Measurements from ENCODE around the gene RBM18. TPM values are rescaled to one million over a fixed set of nuclear protein-coding genes. Genes with fewer than 3 reads are reported as not detected.

Gene RBM18
- polyA plus RNA-seq, 1 donor: 16.2 TPM

DNA sequence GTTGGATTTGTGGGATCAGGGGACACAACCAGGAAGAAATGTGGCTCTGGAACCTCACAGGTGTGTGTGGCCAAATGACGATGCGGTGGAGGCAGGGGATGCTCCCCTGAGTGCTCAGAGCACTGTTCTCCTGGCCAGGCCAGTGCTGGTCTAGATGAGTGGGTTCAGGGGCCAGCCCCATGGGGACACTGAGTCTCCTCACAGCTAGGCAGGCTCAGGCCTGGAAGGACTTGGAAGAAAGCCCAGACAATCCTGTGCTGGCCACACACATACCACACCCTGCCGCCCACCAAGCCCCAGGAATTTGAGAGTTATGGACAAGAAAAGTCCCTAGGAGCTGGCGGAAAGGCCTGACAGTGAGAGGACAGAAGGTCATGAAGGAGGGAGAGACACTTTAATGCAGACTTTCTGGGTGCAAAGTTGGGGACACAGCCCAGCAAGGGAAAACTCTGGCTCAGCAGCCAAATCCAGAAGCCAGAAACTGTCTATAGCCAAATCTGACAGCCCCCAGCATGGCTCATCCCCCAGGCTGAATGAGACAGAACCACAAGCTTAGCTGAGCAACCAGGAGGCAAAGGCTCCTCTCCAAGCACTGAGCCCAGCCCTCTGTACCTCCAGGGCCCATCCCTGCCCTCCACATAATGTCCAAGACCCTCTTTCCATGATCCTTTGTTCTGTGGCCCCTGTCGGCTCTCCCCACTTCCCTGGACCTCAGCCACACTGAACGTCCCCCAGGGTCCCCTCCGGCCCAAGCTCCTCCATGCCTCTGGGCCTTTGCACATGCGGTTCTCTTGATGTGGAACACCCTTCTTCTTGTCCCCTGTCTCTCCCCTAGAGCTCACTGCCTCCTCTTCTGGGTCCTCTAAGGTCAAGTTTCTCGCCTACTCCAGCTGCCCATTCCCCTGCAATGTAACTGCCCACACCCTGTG lies 58.3 kb downstream of the RBM18 start:
- H3K4me3 ChIP-seq (ENCODE audit: low read length): no peak overlapping the region
- H3K27me3 ChIP-seq (ENCODE audit: control insufficient read depth, insufficient read depth, low read length): peaks cover 41% of the 10 kb centered on the region
- DNase-seq: no peak
- no peaks in the 10 kb centered on the region for H3K4me1 ChIP-seq (ENCODE audit: control insufficient read depth, insufficient read depth, low read length)
- H3K27ac ChIP-seq (ENCODE audit: low read length): no peak overlapping the region
- no CpG with 5 or more reads among the region's 9 CpGs for WGBS (ENCODE audit: insufficient coverage, low lambda C conversion rate)
- no peaks in the 10 kb centered on the region for H3K36me3 ChIP-seq (ENCODE audit: control insufficient read depth, insufficient read depth, low read length)
- no peaks in the 10 kb centered on the region for H3K9me3 ChIP-seq (ENCODE audit: control insufficient read depth, low read depth, low read length)

DNA sequence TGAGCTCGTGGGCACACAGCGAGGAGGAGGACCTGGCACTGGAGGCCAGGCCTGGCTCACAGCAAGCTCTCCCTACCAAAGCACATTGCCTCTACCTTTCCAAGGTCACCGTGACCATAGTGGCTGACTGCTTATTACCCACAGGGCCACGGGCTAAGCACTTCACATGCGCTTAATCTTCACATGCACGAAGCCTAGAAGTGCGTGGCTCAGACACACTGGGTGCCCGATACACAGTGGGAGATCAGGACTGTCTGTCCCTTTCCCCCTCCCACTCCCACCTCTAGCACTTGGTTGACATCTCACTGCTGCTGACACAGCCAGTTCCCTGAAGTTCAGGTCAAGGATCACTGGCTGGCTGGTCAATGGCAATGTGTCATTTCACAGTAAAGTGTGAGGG lies 59.5 kb downstream of the RBM18 start:
- no peaks in the 10 kb centered on the region for H3K36me3 ChIP-seq (ENCODE audit: control insufficient read depth, insufficient read depth, low read length)
- no peak overlapping the region for H3K4me3 ChIP-seq (ENCODE audit: low read length)
- no peaks in the 10 kb centered on the region for H3K4me1 ChIP-seq (ENCODE audit: control insufficient read depth, insufficient read depth, low read length)
- peaks cover 31% of the 10 kb centered on the region for H3K27me3 ChIP-seq (ENCODE audit: control insufficient read depth, insufficient read depth, low read length)
- no peaks in the 10 kb centered on the region for H3K9me3 ChIP-seq (ENCODE audit: control insufficient read depth, low read depth, low read length)
- WGBS (ENCODE audit: insufficient coverage, low lambda C conversion rate): no CpG with 5 or more reads among the region's 8 CpGs
- no peak overlapping the region for H3K27ac ChIP-seq (ENCODE audit: low read length)
- DNase-seq: no peak

DNA sequence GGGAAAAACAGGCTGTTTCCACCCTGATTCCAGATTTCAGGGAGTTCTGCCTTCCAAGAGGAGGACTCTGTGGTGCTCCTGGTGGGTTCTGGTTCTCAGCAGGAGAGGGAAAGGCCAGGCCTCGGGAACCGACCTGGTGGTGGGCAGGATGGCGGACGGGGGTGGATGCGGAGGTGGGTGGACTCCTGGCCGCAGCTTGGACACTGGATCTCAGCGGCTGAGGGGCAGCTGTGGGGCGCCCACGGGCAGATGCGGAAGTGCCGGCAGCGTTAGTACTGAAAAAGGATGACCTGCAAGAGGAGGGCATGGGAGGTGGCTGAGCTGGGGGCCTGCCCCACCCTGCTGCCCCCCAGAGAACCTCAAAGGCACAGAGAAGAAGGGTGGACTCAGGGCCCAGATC lies 60.1 kb downstream of the RBM18 start:
- no peak overlapping the region for H3K4me3 ChIP-seq (ENCODE audit: low read length)
- no peak overlapping the region for H3K27ac ChIP-seq (ENCODE audit: low read length)
- H3K27me3 ChIP-seq (ENCODE audit: control insufficient read depth, insufficient read depth, low read length): peaks cover 29% of the 10 kb centered on the region
- H3K4me1 ChIP-seq (ENCODE audit: control insufficient read depth, insufficient read depth, low read length): no peaks in the 10 kb centered on the region
- H3K9me3 ChIP-seq (ENCODE audit: control insufficient read depth, low read depth, low read length): no peaks in the 10 kb centered on the region
- DNase-seq: no peak
- no CpG with 5 or more reads among the region's 12 CpGs for WGBS (ENCODE audit: insufficient coverage, low lambda C conversion rate)
- H3K36me3 ChIP-seq (ENCODE audit: control insufficient read depth, insufficient read depth, low read length): no peaks in the 10 kb centered on the region

DNA sequence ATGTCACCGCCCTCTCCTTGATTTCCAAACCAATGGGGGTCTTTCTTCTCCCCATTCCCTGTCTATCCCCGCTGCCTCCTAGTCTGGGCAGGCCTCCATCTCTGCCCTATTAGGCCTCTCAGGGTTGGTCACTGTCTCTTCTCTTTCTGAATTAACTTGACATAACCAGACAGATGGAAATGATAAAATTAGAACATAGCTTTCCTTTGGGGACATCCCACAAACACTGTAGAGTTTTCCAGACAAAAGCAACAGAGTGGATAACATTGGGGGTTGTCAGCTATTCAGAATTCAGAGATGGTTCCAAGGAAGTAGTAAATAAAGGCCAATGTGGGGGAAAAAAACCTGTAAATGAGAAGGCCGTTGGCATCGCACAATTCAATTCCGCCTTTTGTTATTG lies 60.6 kb downstream of the RBM18 start:
- Histone ChIP-seq H3K9me3 (ENCODE audit: control insufficient read depth, low read depth, low read length) (no peaks in the 10 kb centered on the region), H3K27ac (ENCODE audit: low read length) (no peak overlapping the region), H3K4me3 (ENCODE audit: low read length) (no peak overlapping the region), H3K36me3 (ENCODE audit: control insufficient read depth, insufficient read depth, low read length) (no peaks in the 10 kb centered on the region), H3K4me1 (ENCODE audit: control insufficient read depth, insufficient read depth, low read length) (no peaks in the 10 kb centered on the region), H3K27me3 (ENCODE audit: control insufficient read depth, insufficient read depth, low read length) (peaks cover 26% of the 10 kb centered on the region)
- WGBS (ENCODE audit: insufficient coverage, low lambda C conversion rate): 90% methylated on average over 2 of the region's 5 CpGs
- DNase-seq: no peak

DNA sequence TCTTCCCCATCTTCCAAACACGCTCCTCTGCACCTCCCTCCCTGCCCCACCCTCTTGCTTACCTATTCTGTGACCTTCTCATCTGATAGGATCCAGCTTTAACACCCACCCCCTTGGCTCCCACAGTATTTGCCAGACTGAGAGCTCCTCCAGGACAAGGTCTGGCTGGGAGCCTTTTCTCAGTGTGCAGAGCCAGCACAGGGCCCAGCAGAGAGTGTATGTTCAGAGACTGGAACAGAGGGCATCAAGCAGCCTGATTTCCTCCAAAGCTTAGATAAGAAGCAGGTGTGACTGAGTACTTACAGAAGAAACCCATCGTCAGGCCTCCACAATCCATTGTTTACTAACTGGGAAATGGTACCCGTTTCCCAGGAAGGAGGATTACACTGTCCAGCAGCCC lies 62.5 kb downstream of the RBM18 start:
- no peaks in the 10 kb centered on the region for H3K36me3 ChIP-seq (ENCODE audit: control insufficient read depth, insufficient read depth, low read length)
- 83% methylated on average over 1 of the region's 3 CpGs for WGBS (ENCODE audit: insufficient coverage, low lambda C conversion rate)
- peak in 1 of 2 donors; percentile 39 for DNase-seq
- H3K27ac ChIP-seq (ENCODE audit: low read length): no peak overlapping the region
- no peak overlapping the region for H3K4me3 ChIP-seq (ENCODE audit: low read length)
- H3K27me3 ChIP-seq (ENCODE audit: control insufficient read depth, insufficient read depth, low read length): peaks cover 12% of the 10 kb centered on the region
- peaks cover 7% of the 10 kb centered on the region for H3K4me1 ChIP-seq (ENCODE audit: control insufficient read depth, insufficient read depth, low read length)
- H3K9me3 ChIP-seq (ENCODE audit: control insufficient read depth, low read depth, low read length): peaks cover 2% of the 10 kb centered on the region

DNA sequence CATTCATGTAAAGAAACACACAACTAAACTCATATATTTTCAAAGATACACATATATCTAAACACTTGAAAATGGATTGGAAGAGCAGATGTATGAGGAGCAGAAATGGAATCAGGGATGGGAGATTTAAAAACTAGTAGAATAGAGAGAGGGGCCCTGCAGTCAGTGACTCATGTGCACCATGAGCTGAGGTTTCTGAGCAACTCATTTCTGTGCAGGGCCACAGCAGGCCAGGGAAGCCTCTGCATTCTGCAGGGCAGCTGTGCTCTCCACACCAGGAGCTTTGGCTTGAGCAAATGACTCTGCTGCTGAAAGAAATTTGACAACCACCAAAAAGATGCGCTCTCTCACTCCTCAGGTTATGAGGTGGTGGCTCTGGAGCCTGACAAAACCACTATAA lies 63.0 kb downstream of the RBM18 start:
- H3K4me1 ChIP-seq (ENCODE audit: control insufficient read depth, insufficient read depth, low read length): peaks cover 7% of the 10 kb centered on the region
- no peak overlapping the region for H3K4me3 ChIP-seq (ENCODE audit: low read length)
- no peak for DNase-seq
- H3K27me3 ChIP-seq (ENCODE audit: control insufficient read depth, insufficient read depth, low read length): peaks cover 7% of the 10 kb centered on the region
- no CpG with 5 or more reads among the region's 1 CpG for WGBS (ENCODE audit: insufficient coverage, low lambda C conversion rate)
- H3K27ac ChIP-seq (ENCODE audit: low read length): no peak overlapping the region
- H3K36me3 ChIP-seq (ENCODE audit: control insufficient read depth, insufficient read depth, low read length): no peaks in the 10 kb centered on the region
- peaks cover 2% of the 10 kb centered on the region for H3K9me3 ChIP-seq (ENCODE audit: control insufficient read depth, low read depth, low read length)

DNA sequence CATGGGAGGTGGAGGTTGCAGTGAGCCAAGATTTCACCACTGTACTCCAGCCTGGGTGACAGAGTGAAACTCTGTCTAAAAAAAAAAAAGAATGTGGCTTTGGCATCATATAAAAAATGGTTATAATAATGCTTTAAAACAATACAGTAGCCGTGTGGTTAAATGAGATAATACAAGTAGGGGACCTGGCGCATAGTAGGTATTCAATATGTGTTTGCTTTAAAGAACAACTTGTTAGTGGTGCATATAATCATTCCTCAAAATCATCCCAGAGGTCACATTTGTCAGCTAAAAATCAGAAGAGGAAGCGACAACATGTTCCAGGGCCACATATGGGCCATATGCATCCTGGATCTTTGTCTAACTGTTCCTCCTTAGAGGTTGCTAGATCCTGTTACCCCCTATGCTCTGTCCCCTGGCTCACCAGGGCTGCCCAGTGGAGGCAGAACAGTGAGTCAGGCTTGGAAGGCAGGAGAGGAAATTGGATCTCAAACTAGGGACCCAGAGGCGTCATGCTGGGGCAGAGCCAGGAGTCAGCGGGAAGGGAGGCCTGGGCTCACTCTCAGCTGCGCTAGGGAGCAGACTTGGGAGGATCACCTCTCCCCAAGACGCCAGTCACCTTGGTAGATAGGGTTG lies 63.6 kb downstream of the RBM18 start:
- Histone ChIP-seq H3K4me3 (ENCODE audit: low read length) (no peak overlapping the region), H3K9me3 (ENCODE audit: control insufficient read depth, low read depth, low read length) (peaks cover 2% of the 10 kb centered on the region), H3K27me3 (ENCODE audit: control insufficient read depth, insufficient read depth, low read length) (peaks cover 3% of the 10 kb centered on the region), H3K36me3 (ENCODE audit: control insufficient read depth, insufficient read depth, low read length) (no peaks in the 10 kb centered on the region), H3K4me1 (ENCODE audit: control insufficient read depth, insufficient read depth, low read length) (peaks cover 7% of the 10 kb centered on the region), H3K27ac (ENCODE audit: low read length) (no peak overlapping the region)
- no CpG with 5 or more reads among the region's 7 CpGs for WGBS (ENCODE audit: insufficient coverage, low lambda C conversion rate)
- DNase-seq: no peak

DNA sequence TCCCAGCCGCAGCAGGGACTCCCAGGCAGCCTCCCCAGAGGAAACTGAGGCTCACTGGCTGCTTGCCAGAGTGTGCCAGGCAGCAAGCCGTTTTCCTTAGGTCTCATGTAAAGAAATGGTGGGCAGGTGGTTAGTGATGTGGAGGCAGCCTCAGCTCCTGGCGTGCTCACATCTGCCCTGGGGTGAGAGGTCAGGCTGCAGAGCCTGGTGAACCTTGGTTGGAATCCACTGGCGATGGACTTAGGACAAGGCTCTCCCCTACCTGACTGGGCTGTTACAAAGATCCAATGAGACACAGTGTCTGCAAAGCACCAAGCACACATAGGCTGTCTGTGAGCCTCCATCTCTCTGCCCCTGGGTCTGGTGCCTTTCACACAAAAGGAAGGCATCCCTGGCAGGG lies 66.8 kb downstream of the RBM18 start:
- DNase-seq: no peak
- WGBS (ENCODE audit: insufficient coverage, low lambda C conversion rate): no CpG with 5 or more reads among the region's 4 CpGs

DNA sequence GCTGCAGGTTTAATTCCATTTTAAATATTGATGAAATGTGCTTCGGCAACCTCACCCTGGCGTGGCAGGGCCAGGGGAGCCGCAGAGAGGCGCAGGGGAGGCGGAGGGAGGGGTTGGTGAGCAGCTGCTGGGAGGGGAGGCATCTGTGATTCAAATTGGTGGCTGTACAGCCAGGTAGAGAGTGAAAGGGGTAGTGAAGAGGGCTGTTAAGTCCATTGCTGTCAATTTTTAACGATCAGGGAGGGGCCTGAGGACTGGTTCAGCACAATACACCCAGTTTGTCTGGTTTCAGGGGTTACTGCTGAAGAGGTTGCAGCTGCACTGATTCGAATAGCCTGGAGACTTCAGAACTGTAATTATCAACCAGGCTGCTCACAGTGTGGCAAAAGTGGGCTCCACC lies 67.2 kb downstream of the RBM18 start:
- Histone ChIP-seq H3K9me3 (ENCODE audit: control insufficient read depth, low read depth, low read length) (peaks cover 2% of the 10 kb centered on the region), H3K4me3 (ENCODE audit: low read length) (no peak overlapping the region), H3K36me3 (ENCODE audit: control insufficient read depth, insufficient read depth, low read length) (no peaks in the 10 kb centered on the region), H3K4me1 (ENCODE audit: control insufficient read depth, insufficient read depth, low read length) (peaks cover 7% of the 10 kb centered on the region), H3K27ac (ENCODE audit: low read length) (no peak overlapping the region), H3K27me3 (ENCODE audit: control insufficient read depth, insufficient read depth, low read length) (no peaks in the 10 kb centered on the region)
- no CpG with 5 or more reads among the region's 7 CpGs for WGBS (ENCODE audit: insufficient coverage, low lambda C conversion rate)
- peak in 1 of 2 donors; percentile 46 for DNase-seq

More for the DNA sequence above, 66.8 kb downstream of the RBM18 start:
- H3K4me1 ChIP-seq (ENCODE audit: control insufficient read depth, insufficient read depth, low read length): peaks cover 7% of the 10 kb centered on the region
- H3K4me3 ChIP-seq (ENCODE audit: low read length): no peak overlapping the region
- no peaks in the 10 kb centered on the region for H3K27me3 ChIP-seq (ENCODE audit: control insufficient read depth, insufficient read depth, low read length)
- no peak overlapping the region for H3K27ac ChIP-seq (ENCODE audit: low read length)
- H3K9me3 ChIP-seq (ENCODE audit: control insufficient read depth, low read depth, low read length): peaks cover 2% of the 10 kb centered on the region
- H3K36me3 ChIP-seq (ENCODE audit: control insufficient read depth, insufficient read depth, low read length): no peaks in the 10 kb centered on the region

DNA sequence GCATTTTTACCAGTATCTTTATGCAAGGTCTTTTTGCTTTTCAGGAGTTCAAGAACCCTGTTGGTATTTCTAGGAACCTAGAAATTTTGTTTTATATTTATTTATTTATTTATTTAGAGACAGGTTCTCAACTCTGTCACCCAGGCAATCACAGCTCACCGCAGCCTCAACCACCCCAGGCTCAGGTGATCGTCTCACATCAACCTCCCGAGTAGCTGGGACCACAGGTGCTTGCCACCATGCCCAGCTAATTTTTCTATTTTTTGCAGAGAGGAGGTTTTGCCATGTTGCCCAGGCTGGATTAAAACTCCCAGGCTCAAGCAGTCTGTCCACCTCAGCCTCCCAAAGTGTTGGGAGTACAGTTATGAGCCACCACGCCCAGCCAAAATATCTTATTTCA lies 68.8 kb downstream of the RBM18 start:
- peaks cover 7% of the 10 kb centered on the region for H3K4me1 ChIP-seq (ENCODE audit: control insufficient read depth, insufficient read depth, low read length)
- no peak overlapping the region for H3K4me3 ChIP-seq (ENCODE audit: low read length)
- H3K27me3 ChIP-seq (ENCODE audit: control insufficient read depth, insufficient read depth, low read length): no peaks in the 10 kb centered on the region
- DNase-seq: no peak
- H3K36me3 ChIP-seq (ENCODE audit: control insufficient read depth, insufficient read depth, low read length): no peaks in the 10 kb centered on the region
- H3K9me3 ChIP-seq (ENCODE audit: control insufficient read depth, low read depth, low read length): peaks cover 2% of the 10 kb centered on the region
- no peak overlapping the region for H3K27ac ChIP-seq (ENCODE audit: low read length)
- WGBS (ENCODE audit: insufficient coverage, low lambda C conversion rate): 100% methylated on average over 1 of the region's 4 CpGs
